HEK293 (cell line): Measurements from ENCODE around the gene ARIH2.

Experiments used
- CTCF ChIA-PET: fragments of 350-600 bp; formaldehyde crosslinking; extraction: SDS; loops from one replicate; lab custom pipeline; 2021; ENCODE audit warnings: antibody characterized with exemption; lab: Yijun Ruan, JAX
- POLR2A ChIA-PET: fragments of 300-600 bp; formaldehyde crosslinking; extraction: SDS; loops from one replicate; lab custom pipeline; 2020; ENCODE audit warnings: antibody characterized with exemption, inconsistent platforms; lab: Yijun Ruan, JAX
- H3K27ac ChIP-seq: fragments of 200-500 bp; sonication (Bioruptor generic); 2 replicates; pipeline ENCODE4 v1.5.1; 2014; ENCODE audit warnings: low read depth, low read length, control low read depth, inconsistent platforms; ENCODE audit errors: extremely low read depth
- H3K36me3 ChIP-seq, 2 experiments: fragments of 200-500 bp in 1 of 2; sonication (Bioruptor generic) in 1 of 2; 1 replicate in 1 of 2; 2 replicates in 1 of 2; pipeline ENCODE4 v1.5.1; 2014 to 2017; ENCODE audit warnings: inconsistent platforms in 2 of 2, low read length in 2 of 2; ENCODE audit not compliant: control insufficient read depth in 2 of 2, insufficient read depth in 1 of 2
- H3K4me1 ChIP-seq: fragments of 200-500 bp; sonication (Bioruptor generic); 2 replicates; pipeline ENCODE4 v1.5.1; 2014; ENCODE audit warnings: mild to moderate bottlenecking, low read length, inconsistent platforms; ENCODE audit not compliant: control insufficient read depth, insufficient read depth
- H3K4me3 ChIP-seq: 2 replicates; pipeline ENCODE4 v1.5.1; 2011; ENCODE audit warnings: low read depth, mild to moderate bottlenecking, control low read depth, low read length, moderate library complexity
- H3K9me3 ChIP-seq: fragments of 200-500 bp; sonication (Bioruptor generic); 2 replicates; pipeline ENCODE4 v1.5.1; 2014; ENCODE audit warnings: low read depth, low read length, inconsistent platforms; ENCODE audit not compliant: control insufficient read depth, insufficient read depth
- GLIS1 ChIP-seq: fragments of 450-650 bp; formaldehyde crosslinking; IDR thresholded peaks from 2 replicates; pipeline ENCODE4 v1.5.1; 2016; ENCODE audit warnings: missing biosample characterization, missing genetic modification characterization
- GLIS2 ChIP-seq: fragments of 450-650 bp; formaldehyde crosslinking; IDR thresholded peaks from 2 replicates; pipeline ENCODE4 v1.5.1; 2016; ENCODE audit warnings: missing biosample characterization, missing genetic modification characterization
- TRIM28 ChIP-seq: IDR thresholded peaks from 2 replicates; pipeline ENCODE4 v1.6.1; 2011; ENCODE audit warnings: low read length, control low read depth, borderline replicate concordance
- ZBTB17 ChIP-seq: fragments of 450-650 bp; formaldehyde crosslinking; IDR thresholded peaks from 2 replicates; pipeline ENCODE4 v1.5.1; 2016; ENCODE audit warnings: missing biosample characterization, missing genetic modification characterization
- ZNF214 ChIP-seq: fragments of 450-650 bp; formaldehyde crosslinking; IDR thresholded peaks from 2 replicates; pipeline ENCODE4 v1.5.1; 2017; ENCODE audit warnings: missing biosample characterization, mild to moderate bottlenecking, missing genetic modification characterization, borderline replicate concordance
- ZNF394 ChIP-seq: fragments of 450-650 bp; formaldehyde crosslinking; IDR thresholded peaks from 2 replicates; pipeline ENCODE4 v1.5.1; 2016; ENCODE audit warnings: missing biosample characterization, missing genetic modification characterization, mild to moderate bottlenecking, moderate library complexity, borderline replicate concordance
- ZNF416 ChIP-seq: fragments of 450-650 bp; formaldehyde crosslinking; IDR thresholded peaks from 2 replicates; pipeline ENCODE4 v1.5.1; 2016; ENCODE audit warnings: missing biosample characterization, missing genetic modification characterization
- ZNF433 ChIP-seq: fragments of 450-650 bp; formaldehyde crosslinking; IDR thresholded peaks from 2 replicates; pipeline ENCODE4 v1.5.1; 2016; ENCODE audit warnings: missing biosample characterization, missing genetic modification characterization, low read depth
- ZNF48 ChIP-seq: fragments of 450-650 bp; formaldehyde crosslinking; IDR thresholded peaks from 2 replicates; pipeline ENCODE4 v1.5.1; 2016; ENCODE audit warnings: missing biosample characterization, missing genetic modification characterization
- ZNF521 ChIP-seq: fragments of 450-650 bp; formaldehyde crosslinking; IDR thresholded peaks from 2 replicates; pipeline ENCODE4 v1.5.1; 2017; ENCODE audit warnings: missing biosample characterization, mild to moderate bottlenecking, missing genetic modification characterization
- ZNF623 ChIP-seq: fragments of 450-650 bp; formaldehyde crosslinking; IDR thresholded peaks from 2 replicates; pipeline ENCODE4 v1.5.1; 2016; ENCODE audit warnings: missing biosample characterization, missing genetic modification characterization
- TF ChIP-seq, protein P1 (sequence below): fragments of 450-650 bp; formaldehyde crosslinking; IDR thresholded peaks from 2 replicates; pipeline ENCODE4 v1.5.1; 2016; ENCODE audit warnings: missing biosample characterization, missing genetic modification characterization, low read depth
- TF ChIP-seq, protein P2 (sequence below): fragments of 450-650 bp; formaldehyde crosslinking; IDR thresholded peaks from 2 replicates; pipeline ENCODE4 v1.5.1; 2016; ENCODE audit warnings: missing biosample characterization, missing genetic modification characterization, low read depth
- TF ChIP-seq, protein P3 (sequence below): fragments of 450-650 bp; IDR thresholded peaks from 2 replicates; pipeline ENCODE4 v1.5.1; 2018; ENCODE audit warnings: missing biosample characterization, missing genetic modification characterization
- TF ChIP-seq, protein P4 (sequence below): fragments of 450-650 bp; formaldehyde crosslinking; IDR thresholded peaks from 2 replicates; pipeline ENCODE4 v1.5.1; 2016; ENCODE audit warnings: missing biosample characterization, missing genetic modification characterization
- TF ChIP-seq, protein P5 (sequence below): fragments of 450-650 bp; formaldehyde crosslinking; IDR thresholded peaks from 2 replicates; pipeline ENCODE4 v1.5.1; 2016; ENCODE audit warnings: missing biosample characterization, missing genetic modification characterization, borderline replicate concordance

ARIH2 gene

DNA sequence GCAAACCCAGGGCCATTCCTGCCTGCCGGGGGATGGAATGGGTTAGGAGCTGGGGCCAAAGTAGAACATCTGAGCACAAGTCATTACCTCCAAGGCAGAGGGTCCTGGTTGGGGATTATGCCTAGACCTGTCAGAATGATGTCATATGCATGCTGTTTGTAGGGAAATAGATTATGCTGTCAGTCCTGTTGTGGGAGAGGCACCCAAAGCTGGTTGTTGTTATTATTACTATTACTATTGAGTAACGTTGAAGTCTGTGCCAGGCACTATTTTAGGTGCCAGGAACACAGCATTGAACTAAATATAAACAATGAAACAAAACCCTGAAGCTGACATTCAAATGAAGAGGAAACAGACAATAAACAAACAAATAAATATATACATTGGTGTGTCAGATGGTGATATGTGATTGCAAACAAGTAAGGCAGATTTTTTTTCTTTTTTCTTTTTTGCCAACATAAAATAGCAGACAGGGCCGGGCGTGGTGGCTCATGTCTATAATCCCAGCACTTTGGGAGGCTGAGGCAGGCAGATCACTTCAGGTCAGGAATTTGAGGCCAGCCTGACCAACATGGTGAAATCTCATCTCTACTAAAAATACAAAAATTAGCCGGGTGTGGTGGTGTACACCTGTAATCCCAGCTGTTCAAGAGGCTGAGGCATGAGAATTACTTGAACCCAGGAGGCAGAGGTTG, 73.4 kb downstream of the ARIH2 start (continued):
- TF ChIP-seq, protein P1, sequence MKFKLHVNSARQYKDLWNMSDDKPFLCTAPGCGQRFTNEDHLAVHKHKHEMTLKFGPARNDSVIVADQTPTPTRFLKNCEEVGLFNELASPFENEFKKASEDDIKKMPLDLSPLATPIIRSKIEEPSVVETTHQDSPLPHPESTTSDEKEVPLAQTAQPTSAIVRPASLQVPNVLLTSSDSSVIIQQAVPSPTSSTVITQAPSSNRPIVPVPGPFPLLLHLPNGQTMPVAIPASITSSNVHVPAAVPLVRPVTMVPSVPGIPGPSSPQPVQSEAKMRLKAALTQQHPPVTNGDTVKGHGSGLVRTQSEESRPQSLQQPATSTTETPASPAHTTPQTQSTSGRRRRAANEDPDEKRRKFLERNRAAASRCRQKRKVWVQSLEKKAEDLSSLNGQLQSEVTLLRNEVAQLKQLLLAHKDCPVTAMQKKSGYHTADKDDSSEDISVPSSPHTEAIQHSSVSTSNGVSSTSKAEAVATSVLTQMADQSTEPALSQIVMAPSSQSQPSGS (tag by site-specific recombination), result peak; percentile 23; the same call in 1 of the 2 replicates
- TF ChIP-seq ZNF623 (tag by site-specific recombination) (no peak), ZNF214 (tag by site-specific recombination) (no peak)
- TF ChIP-seq, all 188 proteins: peak for 2

DNA sequence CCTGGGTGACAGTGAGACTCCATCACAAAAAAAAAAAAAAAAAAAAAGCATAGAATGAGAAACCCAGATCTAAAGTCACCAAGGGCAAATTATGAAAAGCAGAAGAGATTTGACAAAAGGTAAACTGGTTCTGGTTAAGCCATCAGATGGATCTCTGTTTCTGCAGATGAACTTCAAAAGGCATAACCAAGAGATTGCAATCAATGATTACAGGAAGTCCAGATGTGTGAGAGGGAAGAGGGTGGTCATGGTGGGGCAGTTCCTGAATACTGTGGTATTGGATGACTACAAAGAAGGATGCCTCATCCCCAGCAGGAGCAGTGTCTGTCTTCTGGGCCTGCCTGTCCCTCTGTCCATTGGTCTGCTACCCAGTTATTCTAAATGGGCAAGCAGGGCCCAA, 75.2 kb downstream of the ARIH2 start:
- ChIA-PET POLR2A (interaction anchor here (5.6 kb wide), 1 partner anchor 13 kb away, joined by 34 read pairs; the partner anchor contains the start of gene WDR6), CTCF (interaction anchor here (1.0 kb wide), 1 partner anchor 13 kb away, joined by 4 read pairs; the partner anchor contains the start of gene WDR6)
- no peak overlapping the region for H3K4me3 ChIP-seq

DNA sequence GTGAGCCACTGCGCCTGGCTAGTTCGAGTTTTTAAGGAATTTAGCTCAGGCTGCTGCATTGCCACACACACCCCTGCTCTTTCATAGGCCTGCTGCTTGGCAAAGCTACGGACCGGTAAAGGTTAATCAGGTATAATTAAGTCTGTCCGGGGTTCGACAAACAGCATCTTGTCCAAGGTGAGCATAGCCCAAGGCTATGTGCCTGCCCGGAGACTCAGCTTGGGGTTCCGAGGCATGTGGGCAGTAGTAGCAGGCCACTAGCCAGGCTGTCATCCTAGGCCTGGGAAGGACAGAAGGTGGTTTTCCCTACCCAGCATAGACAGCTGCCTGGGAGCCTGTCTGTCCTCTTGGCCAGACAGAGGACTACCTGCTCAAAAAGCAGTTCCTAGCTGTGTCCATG, 78.0 kb downstream of the ARIH2 start:
- CTCF ChIA-PET, result interaction anchor here (0.7 to 1.0 kb wide), 2 partner anchors 9 to 164 kb away, joined by 3 to 4 read pairs; no protein-coding TSS in a partner anchor
- Histone ChIP-seq H3K4me1 (peaks cover 13% of the 10 kb centered on the region), H3K27ac (no peak overlapping the region), H3K9me3 (no peaks in the 10 kb centered on the region)
- POLR2A ChIA-PET, result interaction anchor here (1.4 to 5.6 kb wide), 2 partner anchors 10 to 17 kb away, joined by 3 to 34 read pairs; partner anchors contain the start of gene WDR6
- TF ChIP-seq, protein P2, sequence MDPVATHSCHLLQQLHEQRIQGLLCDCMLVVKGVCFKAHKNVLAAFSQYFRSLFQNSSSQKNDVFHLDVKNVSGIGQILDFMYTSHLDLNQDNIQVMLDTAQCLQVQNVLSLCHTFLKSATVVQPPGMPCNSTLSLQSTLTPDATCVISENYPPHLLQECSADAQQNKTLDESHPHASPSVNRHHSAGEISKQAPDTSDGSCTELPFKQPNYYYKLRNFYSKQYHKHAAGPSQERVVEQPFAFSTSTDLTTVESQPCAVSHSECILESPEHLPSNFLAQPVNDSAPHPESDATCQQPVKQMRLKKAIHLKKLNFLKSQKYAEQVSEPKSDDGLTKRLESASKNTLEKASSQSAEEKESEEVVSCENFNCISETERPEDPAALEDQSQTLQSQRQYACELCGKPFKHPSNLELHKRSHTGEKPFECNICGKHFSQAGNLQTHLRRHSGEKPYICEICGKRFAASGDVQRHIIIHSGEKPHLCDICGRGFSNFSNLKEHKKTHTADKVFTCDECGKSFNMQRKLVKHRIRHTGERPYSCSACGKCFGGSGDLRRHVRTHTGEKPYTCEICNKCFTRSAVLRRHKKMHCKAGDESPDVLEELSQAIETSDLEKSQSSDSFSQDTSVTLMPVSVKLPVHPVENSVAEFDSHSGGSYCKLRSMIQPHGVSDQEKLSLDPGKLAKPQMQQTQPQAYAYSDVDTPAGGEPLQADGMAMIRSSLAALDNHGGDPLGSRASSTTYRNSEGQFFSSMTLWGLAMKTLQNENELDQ (tag by site-specific recombination), result no peak
- TF ChIP-seq GLIS2, result no peak
- TF ChIP-seq, protein P3, sequence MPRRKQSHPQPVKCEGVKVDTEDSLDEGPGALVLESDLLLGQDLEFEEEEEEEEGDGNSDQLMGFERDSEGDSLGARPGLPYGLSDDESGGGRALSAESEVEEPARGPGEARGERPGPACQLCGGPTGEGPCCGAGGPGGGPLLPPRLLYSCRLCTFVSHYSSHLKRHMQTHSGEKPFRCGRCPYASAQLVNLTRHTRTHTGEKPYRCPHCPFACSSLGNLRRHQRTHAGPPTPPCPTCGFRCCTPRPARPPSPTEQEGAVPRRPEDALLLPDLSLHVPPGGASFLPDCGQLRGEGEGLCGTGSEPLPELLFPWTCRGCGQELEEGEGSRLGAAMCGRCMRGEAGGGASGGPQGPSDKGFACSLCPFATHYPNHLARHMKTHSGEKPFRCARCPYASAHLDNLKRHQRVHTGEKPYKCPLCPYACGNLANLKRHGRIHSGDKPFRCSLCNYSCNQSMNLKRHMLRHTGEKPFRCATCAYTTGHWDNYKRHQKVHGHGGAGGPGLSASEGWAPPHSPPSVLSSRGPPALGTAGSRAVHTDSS (tag by site-specific recombination), result no peak
- TF ChIP-seq ZNF394 (tag by site-specific recombination), result no peak
- no peak for TF ChIP-seq GLIS1 (tag by site-specific recombination)
- no peak for TF ChIP-seq ZNF48 (tag by site-specific recombination)
- TF ChIP-seq, protein P4, sequence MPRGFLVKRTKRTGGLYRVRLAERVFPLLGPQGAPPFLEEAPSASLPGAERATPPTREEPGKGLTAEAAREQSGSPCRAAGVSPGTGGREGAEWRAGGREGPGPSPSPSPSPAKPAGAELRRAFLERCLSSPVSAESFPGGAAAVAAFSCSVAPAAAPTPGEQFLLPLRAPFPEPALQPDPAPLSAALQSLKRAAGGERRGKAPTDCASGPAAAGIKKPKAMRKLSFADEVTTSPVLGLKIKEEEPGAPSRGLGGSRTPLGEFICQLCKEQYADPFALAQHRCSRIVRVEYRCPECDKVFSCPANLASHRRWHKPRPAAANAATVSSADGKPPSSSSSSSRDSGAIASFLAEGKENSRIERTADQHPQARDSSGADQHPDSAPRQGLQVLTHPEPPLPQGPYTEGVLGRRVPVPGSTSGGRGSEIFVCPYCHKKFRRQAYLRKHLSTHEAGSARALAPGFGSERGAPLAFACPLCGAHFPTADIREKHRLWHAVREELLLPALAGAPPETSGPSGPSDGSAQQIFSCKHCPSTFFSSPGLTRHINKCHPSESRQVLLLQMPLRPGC, result no peak
- TF ChIP-seq, all 188 proteins: peak for 0
- Histone ChIP-seq H3K4me3 (no peak overlapping the region), H3K36me3 (peaks cover 0 to 18% of the 10 kb centered on the region in 2 experiments; a peak in 2 of 3 replicates)

More for the DNA sequence above, 75.2 kb downstream of the ARIH2 start:
- no peaks in the 10 kb centered on the region for H3K9me3 ChIP-seq
- TF ChIP-seq ZNF521 (tag by site-specific recombination) (no peak), ZNF433 (tag by site-specific recombination) (no peak), ZBTB17 (peak; percentile 83), TRIM28 (no peak), ZNF416 (tag by site-specific recombination) (no peak)
- TF ChIP-seq, protein P5, sequence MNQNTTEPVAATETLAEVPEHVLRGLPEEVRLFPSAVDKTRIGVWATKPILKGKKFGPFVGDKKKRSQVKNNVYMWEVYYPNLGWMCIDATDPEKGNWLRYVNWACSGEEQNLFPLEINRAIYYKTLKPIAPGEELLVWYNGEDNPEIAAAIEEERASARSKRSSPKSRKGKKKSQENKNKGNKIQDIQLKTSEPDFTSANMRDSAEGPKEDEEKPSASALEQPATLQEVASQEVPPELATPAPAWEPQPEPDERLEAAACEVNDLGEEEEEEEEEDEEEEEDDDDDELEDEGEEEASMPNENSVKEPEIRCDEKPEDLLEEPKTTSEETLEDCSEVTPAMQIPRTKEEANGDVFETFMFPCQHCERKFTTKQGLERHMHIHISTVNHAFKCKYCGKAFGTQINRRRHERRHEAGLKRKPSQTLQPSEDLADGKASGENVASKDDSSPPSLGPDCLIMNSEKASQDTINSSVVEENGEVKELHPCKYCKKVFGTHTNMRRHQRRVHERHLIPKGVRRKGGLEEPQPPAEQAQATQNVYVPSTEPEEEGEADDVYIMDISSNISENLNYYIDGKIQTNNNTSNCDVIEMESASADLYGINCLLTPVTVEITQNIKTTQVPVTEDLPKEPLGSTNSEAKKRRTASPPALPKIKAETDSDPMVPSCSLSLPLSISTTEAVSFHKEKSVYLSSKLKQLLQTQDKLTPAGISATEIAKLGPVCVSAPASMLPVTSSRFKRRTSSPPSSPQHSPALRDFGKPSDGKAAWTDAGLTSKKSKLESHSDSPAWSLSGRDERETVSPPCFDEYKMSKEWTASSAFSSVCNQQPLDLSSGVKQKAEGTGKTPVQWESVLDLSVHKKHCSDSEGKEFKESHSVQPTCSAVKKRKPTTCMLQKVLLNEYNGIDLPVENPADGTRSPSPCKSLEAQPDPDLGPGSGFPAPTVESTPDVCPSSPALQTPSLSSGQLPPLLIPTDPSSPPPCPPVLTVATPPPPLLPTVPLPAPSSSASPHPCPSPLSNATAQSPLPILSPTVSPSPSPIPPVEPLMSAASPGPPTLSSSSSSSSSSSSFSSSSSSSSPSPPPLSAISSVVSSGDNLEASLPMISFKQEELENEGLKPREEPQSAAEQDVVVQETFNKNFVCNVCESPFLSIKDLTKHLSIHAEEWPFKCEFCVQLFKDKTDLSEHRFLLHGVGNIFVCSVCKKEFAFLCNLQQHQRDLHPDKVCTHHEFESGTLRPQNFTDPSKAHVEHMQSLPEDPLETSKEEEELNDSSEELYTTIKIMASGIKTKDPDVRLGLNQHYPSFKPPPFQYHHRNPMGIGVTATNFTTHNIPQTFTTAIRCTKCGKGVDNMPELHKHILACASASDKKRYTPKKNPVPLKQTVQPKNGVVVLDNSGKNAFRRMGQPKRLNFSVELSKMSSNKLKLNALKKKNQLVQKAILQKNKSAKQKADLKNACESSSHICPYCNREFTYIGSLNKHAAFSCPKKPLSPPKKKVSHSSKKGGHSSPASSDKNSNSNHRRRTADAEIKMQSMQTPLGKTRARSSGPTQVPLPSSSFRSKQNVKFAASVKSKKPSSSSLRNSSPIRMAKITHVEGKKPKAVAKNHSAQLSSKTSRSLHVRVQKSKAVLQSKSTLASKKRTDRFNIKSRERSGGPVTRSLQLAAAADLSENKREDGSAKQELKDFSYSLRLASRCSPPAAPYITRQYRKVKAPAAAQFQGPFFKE (tag by site-specific recombination), result no peak
- TF ChIP-seq, all 188 proteins: peak for 1
- H3K36me3 ChIP-seq, result peaks cover 0 to 22% of the 10 kb centered on the region in 2 experiments; a peak in 2 of 3 replicates
- 0 out of 2 replicates have a peak, but pooled peaks cover under 1% of the 10 kb centered on the region for H3K4me1 ChIP-seq
- H3K27ac ChIP-seq, result no peak overlapping the region
